Measurements from ENCODE around the gene SEPTIN11. TPM values are rescaled to one million over a fixed set of nuclear protein-coding genes. Genes with fewer than 3 reads are reported as not detected.

The SEPTIN11 gene
- total and polyA plus RNA-seq, 3 donors from 2014 or later, result 15.5 to 22.8 (median 21.2) TPM

- no peak overlapping the region for H3K27ac ChIP-seq
- intact Hi-C loops (cut with DNase I; ENCODE audit: low total_unique reads), result no loop called here
- DNase-seq, result no peak
- no peak for TF ChIP-seq POLR2A (IDR thresholded peaks at IDR 0.05)
- no peak for TF ChIP-seq CTCF (IDR thresholded peaks at IDR 0.05)
- H3K4me1 ChIP-seq, result no peaks in the 10 kb centered on the region
- H3K4me3 ChIP-seq, result no peak overlapping the region
- H3K36me3 ChIP-seq (ENCODE audit: low read depth, missing control alignments), result no peaks in the 10 kb centered on the region
- no peaks in the 10 kb centered on the region for H3K27me3 ChIP-seq
- no peaks in the 10 kb centered on the region for H3K9me3 ChIP-seq
Observed at GRCh38 chr4:76931087-76931486, 18.5 kb upstream of the SEPTIN11 start.

- WGBS, 2 donors, result 89 to 90% methylated on average over 7 of the region's 7 CpGs
- TF ChIP-seq CTCF (IDR thresholded peaks at IDR 0.05), result no peak
- no peak for TF ChIP-seq POLR2A (IDR thresholded peaks at IDR 0.05)
Observed at GRCh38 chr4:76931576-76932276, 17.8 kb upstream of the SEPTIN11 start.

DNA sequence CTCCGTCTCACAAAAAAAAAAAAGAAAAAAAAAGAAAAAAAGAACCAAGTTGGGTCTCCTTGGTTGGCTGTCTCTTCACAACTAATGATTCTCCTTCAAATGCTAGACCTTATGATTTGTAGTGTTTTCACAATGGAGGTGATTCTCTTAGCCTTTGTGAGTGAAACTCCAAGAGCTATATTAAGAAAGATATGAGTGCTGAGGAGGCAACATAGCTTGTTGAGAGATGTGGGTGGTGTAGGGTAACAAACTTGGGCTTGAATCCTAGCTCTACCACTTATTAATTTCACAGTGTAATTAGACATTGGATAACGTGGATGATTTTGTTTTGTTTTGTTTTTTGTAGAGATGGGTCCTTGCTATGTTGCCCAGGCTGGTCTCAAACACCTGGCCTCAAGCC, 10.4 kb upstream of the SEPTIN11 start:
- intact Hi-C loops (cut with DNase I; ENCODE audit: low total_unique reads), result no loop called here
- no peak overlapping the region for H3K4me3 ChIP-seq
- no peaks in the 10 kb centered on the region for H3K27me3 ChIP-seq
- H3K36me3 ChIP-seq (ENCODE audit: low read depth, missing control alignments), result no peaks in the 10 kb centered on the region
- DNase-seq, result no peak
- no peaks in the 10 kb centered on the region for H3K9me3 ChIP-seq
- H3K4me1 ChIP-seq, result no peaks in the 10 kb centered on the region
- WGBS, 2 donors, result 70 to 83% methylated on average over 2 of the region's 2 CpGs
- no peak overlapping the region for H3K27ac ChIP-seq
- no peak for TF ChIP-seq POLR2A (IDR thresholded peaks at IDR 0.05)
- no peak for TF ChIP-seq CTCF (IDR thresholded peaks at IDR 0.05)

More at GRCh38 chr4:76931576-76932276, 17.8 kb upstream of the SEPTIN11 start:
- DNase-seq, result no peak
- Histone ChIP-seq H3K27me3 (no peaks in the 10 kb centered on the region), H3K4me3 (no peak overlapping the region), H3K36me3 (ENCODE audit: low read depth, missing control alignments) (no peaks in the 10 kb centered on the region), H3K9me3 (no peaks in the 10 kb centered on the region), H3K4me1 (no peaks in the 10 kb centered on the region), H3K27ac (no peak overlapping the region)
- intact Hi-C loops (cut with DNase I; ENCODE audit: low total_unique reads), result no loop called here

GRCh38 chr4:76943129-76943620, 6.4 kb upstream of the SEPTIN11 start:
- WGBS, 2 donors, result 70 to 77% methylated on average over 6 of the region's 6 CpGs
- DNase-seq, result no peak
- Histone ChIP-seq H3K36me3 (ENCODE audit: low read depth, missing control alignments) (no peaks in the 10 kb centered on the region), H3K27ac (no peak overlapping the region), H3K4me3 (no peak overlapping the region), H3K27me3 (no peaks in the 10 kb centered on the region), H3K4me1 (peaks cover under 1% of the 10 kb centered on the region), H3K9me3 (no peaks in the 10 kb centered on the region)
- intact Hi-C loops (cut with DNase I; ENCODE audit: low total_unique reads), result no loop called here
- TF ChIP-seq POLR2A (IDR thresholded peaks at IDR 0.05), result no peak
- no peak for TF ChIP-seq CTCF (IDR thresholded peaks at IDR 0.05)

DNA sequence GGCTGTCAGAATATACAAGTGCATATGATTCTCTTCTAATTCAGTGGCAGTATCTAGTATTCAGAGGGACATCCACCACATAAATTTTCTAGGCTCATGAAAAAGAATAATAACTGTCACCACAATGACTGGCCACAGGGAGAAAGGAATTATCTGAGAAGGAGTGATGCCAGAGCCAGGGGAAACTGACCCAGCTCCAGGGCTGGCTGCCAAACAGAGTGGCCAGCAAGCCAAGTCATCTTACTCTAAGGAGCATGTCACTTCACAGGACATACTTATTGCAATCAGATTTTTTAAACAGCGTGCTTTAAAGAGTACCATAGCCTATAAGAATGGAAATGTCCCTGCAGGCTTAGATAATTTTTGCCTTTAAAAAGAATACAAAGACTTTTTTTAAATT, 5.8 kb upstream of the SEPTIN11 start:
- Histone ChIP-seq H3K4me3 (no peak overlapping the region), H3K27ac (no peak overlapping the region), H3K36me3 (ENCODE audit: low read depth, missing control alignments) (no peaks in the 10 kb centered on the region), H3K9me3 (no peaks in the 10 kb centered on the region), H3K4me1 (peaks cover 4% of the 10 kb centered on the region), H3K27me3 (no peaks in the 10 kb centered on the region)
- DNase-seq, result no peak
- TF ChIP-seq CTCF (IDR thresholded peaks at IDR 0.05) (no peak), POLR2A (IDR thresholded peaks at IDR 0.05) (no peak)
- 95 to 97% methylated on average over 1 of the region's 1 CpG for WGBS, 2 donors
- intact Hi-C loops (cut with DNase I; ENCODE audit: low total_unique reads), result no loop called here

All from testis (tissue), 3 donors.